C4-2B (cell line): ENCODE results near the gene MIPEP.

Source experiments
- ZFX ChIP-seq: fragments of 450-650 bp; IDR thresholded peaks from 2 replicates; pipeline ENCODE4 v1.6.1; 2017
- TF ChIP-seq, protein P1 (sequence below): fragments of 450-650 bp; conservative IDR thresholded peaks from 2 replicates; pipeline ENCODE4 v1.5.1; 2017; ENCODE audit warnings: mild to moderate bottlenecking

DNA sequence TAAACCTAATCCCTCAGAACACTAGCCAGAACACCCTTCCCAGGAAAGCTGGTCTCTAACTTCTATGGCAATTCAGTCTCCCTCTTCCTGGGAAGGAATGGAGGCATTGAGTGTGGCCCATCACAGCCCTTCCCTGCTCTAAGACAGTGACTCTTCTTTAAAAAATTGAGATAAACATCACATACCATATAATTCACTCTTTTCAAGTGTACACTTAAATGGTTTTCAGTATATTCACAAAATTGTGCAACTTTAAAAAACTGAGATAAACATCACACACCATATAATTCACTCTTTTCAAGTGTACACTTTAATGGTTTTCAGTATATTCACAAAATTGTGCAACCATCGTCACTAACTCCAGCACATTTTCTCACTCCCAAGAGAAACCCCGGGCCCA, 116.5 kb downstream of the MIPEP start:
- TF ChIP-seq, protein P1, sequence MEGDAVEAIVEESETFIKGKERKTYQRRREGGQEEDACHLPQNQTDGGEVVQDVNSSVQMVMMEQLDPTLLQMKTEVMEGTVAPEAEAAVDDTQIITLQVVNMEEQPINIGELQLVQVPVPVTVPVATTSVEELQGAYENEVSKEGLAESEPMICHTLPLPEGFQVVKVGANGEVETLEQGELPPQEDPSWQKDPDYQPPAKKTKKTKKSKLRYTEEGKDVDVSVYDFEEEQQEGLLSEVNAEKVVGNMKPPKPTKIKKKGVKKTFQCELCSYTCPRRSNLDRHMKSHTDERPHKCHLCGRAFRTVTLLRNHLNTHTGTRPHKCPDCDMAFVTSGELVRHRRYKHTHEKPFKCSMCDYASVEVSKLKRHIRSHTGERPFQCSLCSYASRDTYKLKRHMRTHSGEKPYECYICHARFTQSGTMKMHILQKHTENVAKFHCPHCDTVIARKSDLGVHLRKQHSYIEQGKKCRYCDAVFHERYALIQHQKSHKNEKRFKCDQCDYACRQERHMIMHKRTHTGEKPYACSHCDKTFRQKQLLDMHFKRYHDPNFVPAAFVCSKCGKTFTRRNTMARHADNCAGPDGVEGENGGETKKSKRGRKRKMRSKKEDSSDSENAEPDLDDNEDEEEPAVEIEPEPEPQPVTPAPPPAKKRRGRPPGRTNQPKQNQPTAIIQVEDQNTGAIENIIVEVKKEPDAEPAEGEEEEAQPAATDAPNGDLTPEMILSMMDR = no peak
- no peak for TF ChIP-seq ZFX
